ENCODE measurements around the gene PAIP2B. TPM values are rescaled to one million over a fixed set of nuclear protein-coding genes. Genes with fewer than 3 reads are reported as not detected.

PAIP2B gene
- total RNA-seq, 1 experiment from 2014 or later = 1.1 TPM

- H3K4me3 ChIP-seq (ENCODE audit: low read depth, low read length, poor library complexity, severe bottlenecking) = no peak overlapping the region
- TF ChIP-seq, protein P1, sequence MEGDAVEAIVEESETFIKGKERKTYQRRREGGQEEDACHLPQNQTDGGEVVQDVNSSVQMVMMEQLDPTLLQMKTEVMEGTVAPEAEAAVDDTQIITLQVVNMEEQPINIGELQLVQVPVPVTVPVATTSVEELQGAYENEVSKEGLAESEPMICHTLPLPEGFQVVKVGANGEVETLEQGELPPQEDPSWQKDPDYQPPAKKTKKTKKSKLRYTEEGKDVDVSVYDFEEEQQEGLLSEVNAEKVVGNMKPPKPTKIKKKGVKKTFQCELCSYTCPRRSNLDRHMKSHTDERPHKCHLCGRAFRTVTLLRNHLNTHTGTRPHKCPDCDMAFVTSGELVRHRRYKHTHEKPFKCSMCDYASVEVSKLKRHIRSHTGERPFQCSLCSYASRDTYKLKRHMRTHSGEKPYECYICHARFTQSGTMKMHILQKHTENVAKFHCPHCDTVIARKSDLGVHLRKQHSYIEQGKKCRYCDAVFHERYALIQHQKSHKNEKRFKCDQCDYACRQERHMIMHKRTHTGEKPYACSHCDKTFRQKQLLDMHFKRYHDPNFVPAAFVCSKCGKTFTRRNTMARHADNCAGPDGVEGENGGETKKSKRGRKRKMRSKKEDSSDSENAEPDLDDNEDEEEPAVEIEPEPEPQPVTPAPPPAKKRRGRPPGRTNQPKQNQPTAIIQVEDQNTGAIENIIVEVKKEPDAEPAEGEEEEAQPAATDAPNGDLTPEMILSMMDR (conservative IDR thresholded peaks at IDR 0.05; ENCODE audit: low read depth, low read length) = no peak
- DNase-seq (ENCODE audit: low spot score) = no peak
- H3K27me3 ChIP-seq (replicated peaks; ENCODE audit: insufficient read depth, low read depth, low read length, poor library complexity) = peaks cover 29% of the 10 kb centered on the region
- H3K36me3 ChIP-seq (ENCODE audit: insufficient read depth, low read length, poor library complexity, severe bottlenecking) = no peaks in the 10 kb centered on the region
- H3K9me3 ChIP-seq (ENCODE audit: low read depth, low read length, poor library complexity, severe bottlenecking) = no peaks in the 10 kb centered on the region
- CTCF ChIA-PET = no interaction called here
- POLR2A ChIA-PET (ENCODE audit: low non-redundant PET) = interaction anchor here (0.6 kb wide), 1 partner anchor 17 kb away, joined by 14 read pairs; the partner anchor contains the start of gene PAIP2B
- no TSS peak for BruUV-seq (replicated peaks)
- intact Hi-C loops (cut with micrococcal nuclease; ENCODE audit: unreplicated experiment) = no loop called here
- H3K27ac ChIP-seq (ENCODE audit: low read depth, low read length, poor library complexity, severe bottlenecking) = no peak overlapping the region
- H3K4me1 ChIP-seq (ENCODE audit: insufficient read depth, low read length, poor library complexity, severe bottlenecking) = no peaks in the 10 kb centered on the region
These were observed 16.9 kb upstream of the PAIP2B start for GRCh38 chr2:71243634-71244301.

- ChIA-PET POLR2A (ENCODE audit: low non-redundant PET) (no interaction called here), CTCF (no interaction called here)
- H3K27ac ChIP-seq (ENCODE audit: low read depth, low read length, poor library complexity, severe bottlenecking) = no peak overlapping the region
- BruUV-seq (replicated peaks) = no TSS peak
- no peaks in the 10 kb centered on the region for H3K9me3 ChIP-seq (ENCODE audit: low read depth, low read length, poor library complexity, severe bottlenecking)
- TF ChIP-seq, protein P1 (conservative IDR thresholded peaks at IDR 0.05; ENCODE audit: low read depth, low read length) = no peak
- no peak for TF ChIP-seq EZH2 (IDR thresholded peaks at IDR 0.05; ENCODE audit: borderline replicate concordance, low read depth, low read length, poor library complexity, severe bottlenecking)
- H3K4me1 ChIP-seq (ENCODE audit: insufficient read depth, low read length, poor library complexity, severe bottlenecking) = no peaks in the 10 kb centered on the region
- peaks cover 29% of the 10 kb centered on the region for H3K27me3 ChIP-seq (replicated peaks; ENCODE audit: insufficient read depth, low read depth, low read length, poor library complexity)
- H3K4me3 ChIP-seq (ENCODE audit: low read depth, low read length, poor library complexity, severe bottlenecking) = no peak overlapping the region
- no peaks in the 10 kb centered on the region for H3K36me3 ChIP-seq (ENCODE audit: insufficient read depth, low read length, poor library complexity, severe bottlenecking)
- intact Hi-C loops (cut with micrococcal nuclease; ENCODE audit: unreplicated experiment) = no loop called here
- no peak for DNase-seq (ENCODE audit: low spot score)
These were observed 13.9 kb upstream of the PAIP2B start for GRCh38 chr2:71240794-71241193.

GRCh38 chr2:71238089-71238488 is 11.2 kb upstream of the PAIP2B start:
- no TSS peak for BruUV-seq (replicated peaks)
- intact Hi-C loops (cut with micrococcal nuclease; ENCODE audit: unreplicated experiment) = no loop called here
- DNase-seq (ENCODE audit: low spot score) = no peak
- POLR2A ChIA-PET (ENCODE audit: low non-redundant PET) = no interaction called here
- Histone ChIP-seq H3K9me3 (ENCODE audit: low read depth, low read length, poor library complexity, severe bottlenecking) (no peaks in the 10 kb centered on the region), H3K27ac (ENCODE audit: low read depth, low read length, poor library complexity, severe bottlenecking) (no peak overlapping the region), H3K4me3 (ENCODE audit: low read depth, low read length, poor library complexity, severe bottlenecking) (no peak overlapping the region), H3K36me3 (ENCODE audit: insufficient read depth, low read length, poor library complexity, severe bottlenecking) (no peaks in the 10 kb centered on the region), H3K27me3 (replicated peaks; ENCODE audit: insufficient read depth, low read depth, low read length, poor library complexity) (peaks cover 13% of the 10 kb centered on the region), H3K4me1 (ENCODE audit: insufficient read depth, low read length, poor library complexity, severe bottlenecking) (no peaks in the 10 kb centered on the region)
- CTCF ChIA-PET = no interaction called here
- TF ChIP-seq, protein P1 (conservative IDR thresholded peaks at IDR 0.05; ENCODE audit: low read depth, low read length) = no peak
- TF ChIP-seq EZH2 (IDR thresholded peaks at IDR 0.05; ENCODE audit: borderline replicate concordance, low read depth, low read length, poor library complexity, severe bottlenecking) = no peak
